ENCODE results near the gene MT1G. TPM values are rescaled to one million over a fixed set of nuclear protein-coding genes. Genes with fewer than 3 reads are reported as not detected.

MT1G gene
- total and polyA plus RNA-seq, 4 experiments from 2014 or later: 1.3 TPM; not detected in 3

DNA sequence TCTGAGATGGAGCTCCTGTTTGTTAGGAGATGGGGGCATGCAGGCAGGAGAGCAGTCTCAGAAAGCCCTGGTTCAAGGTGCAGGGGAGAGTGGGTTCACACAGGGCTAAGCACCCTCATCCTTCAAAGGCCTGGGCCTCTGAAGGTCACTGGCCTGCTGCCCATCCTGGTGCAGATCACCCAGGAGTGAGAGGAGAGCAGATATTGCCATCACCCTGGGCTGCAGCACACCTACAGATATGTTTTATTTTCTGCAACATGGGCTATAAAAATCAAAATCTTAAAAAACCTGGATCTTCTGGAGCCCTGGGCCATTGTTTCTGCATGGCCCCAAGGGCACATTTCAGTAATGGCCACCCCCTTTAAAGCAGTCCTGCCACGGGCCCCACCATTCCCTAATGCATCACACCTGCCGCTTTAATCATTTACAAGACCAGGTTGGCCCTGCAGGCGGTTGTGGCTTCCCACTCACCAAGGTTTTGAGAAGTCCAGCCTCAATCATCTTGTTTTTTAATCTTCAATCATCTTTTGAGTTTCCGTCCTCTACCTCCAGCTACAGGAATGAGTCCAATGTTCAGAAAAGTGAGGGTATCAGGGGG, 41.7 kb upstream of the MT1G start:
- Mint-ChIP-seq H3K4me3 (peak overlapping the region in 7 of 8 donors; percentile 2 to 82 (median 62)), H3K4me1 (peaks cover 12 to 23% (median 15%) of the 10 kb centered on the region in 4 donors), H3K27ac (peak overlapping the region in 5 of 7 donors; percentile 23 to 73 (median 61)), H3K27me3 (no peaks in the 10 kb centered on the region), H3K36me3 (no peaks in the 10 kb centered on the region), H3K9me3 (no peaks in the 10 kb centered on the region)
- H3K4me3 ChIP-seq (ENCODE audit: low read length in 2 of 2): no peak overlapping the region
- intact Hi-C loops (cut with micrococcal nuclease): no loop called here
- POLR2A ChIA-PET (ENCODE audit: partially characterized antibody): interaction anchor here (1.4 to 2.1 kb wide), 3 partner anchors 14 to 190 kb away, joined by 3 to 6 read pairs (median 4); partner anchors contain the start of gene BBS2
- H3K27ac ChIP-seq (ENCODE audit: low read depth, low read length): no peak overlapping the region
- H3K36me3 ChIP-seq (ENCODE audit: insufficient read depth, low read length): no peaks in the 10 kb centered on the region
- H3K27me3 ChIP-seq (ENCODE audit: insufficient read depth, low read length): no peaks in the 10 kb centered on the region
- no peak for DNase-seq
- peaks cover 20% of the 10 kb centered on the region for H3K4me1 ChIP-seq (ENCODE audit: insufficient read depth, low read length)
- no peaks in the 10 kb centered on the region for H3K9me3 ChIP-seq (ENCODE audit: control insufficient read depth in 1 of 2, low read length in 2 of 2)
- CTCF ChIA-PET (ENCODE audit: partially characterized antibody): interaction anchor here (2.3 kb wide), 1 partner anchor 8 kb away, joined by 10 read pairs; no protein-coding TSS in a partner anchor

DNA sequence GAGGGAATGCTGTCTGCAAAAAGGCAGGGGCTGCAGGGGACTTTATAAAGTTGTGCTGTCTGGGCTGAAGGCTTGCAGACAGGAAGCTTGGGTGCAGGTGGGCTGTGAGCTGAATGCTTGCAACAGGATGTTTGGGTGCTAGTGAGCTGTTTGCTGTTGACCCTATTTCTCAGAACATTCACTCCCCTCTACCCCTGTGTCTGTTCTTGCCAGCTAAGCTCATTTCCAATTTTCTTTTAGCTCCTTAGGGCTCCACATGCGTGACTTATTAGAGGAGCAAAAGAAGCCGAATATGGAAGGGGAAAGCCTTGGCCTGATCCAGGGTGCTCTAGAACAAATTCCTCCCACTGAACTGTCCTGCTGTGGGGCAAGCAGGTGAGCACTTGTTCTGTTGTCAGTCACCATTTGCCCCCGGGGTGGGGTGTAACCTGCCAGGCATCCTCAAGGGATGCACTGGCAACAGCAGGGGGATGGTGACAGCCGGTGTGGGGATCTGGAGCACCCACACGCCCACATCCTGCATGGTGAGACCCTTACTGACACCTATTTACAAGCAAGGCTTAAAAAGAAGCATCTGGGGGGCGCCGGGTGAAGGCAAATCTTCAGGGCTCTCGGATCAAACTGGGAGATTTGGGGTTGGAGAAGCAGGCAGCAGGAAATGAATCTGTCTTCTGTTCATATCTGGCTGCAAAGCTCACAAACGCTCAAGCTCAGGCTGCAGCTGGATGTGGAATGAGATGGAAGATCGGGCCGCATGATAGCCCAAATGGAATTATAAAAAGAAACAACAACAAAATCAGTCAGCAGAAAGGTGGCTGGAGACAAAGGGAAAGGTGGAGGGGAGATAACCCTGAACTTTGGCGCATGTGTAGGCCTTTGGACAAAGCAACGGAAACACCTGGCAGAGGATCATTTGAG, 40.9 kb upstream of the MT1G start:
- peak in 3 of 5 donors; percentile 11 to 27 (median 22) for DNase-seq
- H3K9me3 ChIP-seq (ENCODE audit: control insufficient read depth in 1 of 2, low read length in 2 of 2): no peaks in the 10 kb centered on the region
- intact Hi-C loops (cut with micrococcal nuclease): no loop called here
- no peaks in the 10 kb centered on the region for H3K27me3 ChIP-seq (ENCODE audit: insufficient read depth, low read length)
- Mint-ChIP-seq H3K9me3 (no peaks in the 10 kb centered on the region), H3K27me3 (no peaks in the 10 kb centered on the region), H3K4me1 (peaks cover 12 to 23% (median 15%) of the 10 kb centered on the region in 4 donors), H3K4me3 (peak overlapping the region; percentile 56 to 82 (median 62)), H3K27ac (peak overlapping the region in 6 of 7 donors; percentile 54 to 74 (median 64)), H3K36me3 (no peaks in the 10 kb centered on the region)
- ChIA-PET POLR2A (ENCODE audit: partially characterized antibody) (interaction anchor here (0.9 to 2.1 kb wide), 5 partner anchors 13 to 189 kb away, joined by 3 to 6 read pairs (median 3); partner anchors contain the start of gene BBS2), CTCF (ENCODE audit: partially characterized antibody) (interaction anchor here (0.7 to 2.7 kb wide), 6 partner anchors 7 to 194 kb away, joined by 3 to 16 read pairs (median 3); no protein-coding TSS in a partner anchor)
- H3K36me3 ChIP-seq (ENCODE audit: insufficient read depth, low read length): no peaks in the 10 kb centered on the region
- peaks cover 20% of the 10 kb centered on the region for H3K4me1 ChIP-seq (ENCODE audit: insufficient read depth, low read length)
- no peak overlapping the region for H3K27ac ChIP-seq (ENCODE audit: low read depth, low read length)
- peak overlapping the region in 1 of 2 donors; percentile 29 for H3K4me3 ChIP-seq (ENCODE audit: low read length in 2 of 2)

DNA sequence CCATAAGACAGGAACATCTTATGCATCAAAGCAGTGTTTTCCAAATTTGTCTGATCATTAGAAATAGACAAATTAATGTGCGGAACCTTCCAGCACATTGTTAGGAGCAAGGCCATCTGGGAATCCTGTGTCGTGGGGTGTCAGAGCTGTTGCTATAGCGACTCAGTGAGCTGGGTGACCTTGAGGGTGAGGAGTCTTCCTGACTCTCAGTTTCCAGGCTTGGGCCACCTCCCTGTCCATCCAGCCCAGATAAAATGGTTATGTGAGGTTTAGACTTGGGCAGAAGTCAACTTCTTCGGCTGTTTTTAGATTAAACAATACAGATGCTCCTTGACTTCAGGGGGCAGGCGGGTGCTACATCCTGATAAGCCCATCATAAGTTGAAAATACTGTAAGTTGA, 35.0 kb upstream of the MT1G start:
- Histone ChIP-seq H3K36me3 (ENCODE audit: insufficient read depth, low read length) (no peaks in the 10 kb centered on the region), H3K4me3 (ENCODE audit: low read length in 2 of 2) (no peak overlapping the region), H3K27me3 (ENCODE audit: insufficient read depth, low read length) (no peaks in the 10 kb centered on the region), H3K9me3 (ENCODE audit: control insufficient read depth in 1 of 2, low read length in 2 of 2) (no peaks in the 10 kb centered on the region), H3K4me1 (ENCODE audit: insufficient read depth, low read length) (peaks cover 9% of the 10 kb centered on the region), H3K27ac (ENCODE audit: low read depth, low read length) (no peak overlapping the region)
- POLR2A ChIA-PET (ENCODE audit: partially characterized antibody): interaction anchor here (2.0 to 2.9 kb wide), 3 partner anchors 20 to 189 kb away, joined by 10 to 17 read pairs (median 16); partner anchors contain the start of gene MT1X
- no peak overlapping the region for H3K27ac Mint-ChIP-seq
- no peaks in the 10 kb centered on the region for H3K27me3 Mint-ChIP-seq
- peaks cover 0 to 1% (median 0%) of the 10 kb centered on the region in 8 donors for H3K9me3 Mint-ChIP-seq
- DNase-seq: no peak
- CTCF ChIA-PET (ENCODE audit: partially characterized antibody): interaction anchor here (1.0 to 4.4 kb wide), 28 partner anchors 7 to 197 kb away, joined by 3 to 150 read pairs (median 6); partner anchors contain the start of genes BBS2 and MT2A
- H3K4me3 Mint-ChIP-seq: no peak overlapping the region
- intact Hi-C loops (cut with micrococcal nuclease): loop anchor here (1.0 kb wide), 6 partner anchors 21 to 189 kb away; partner anchors contain the start of genes MT1X and MT2A
- H3K4me1 Mint-ChIP-seq: peaks cover 7 to 11% (median 8%) of the 10 kb centered on the region in 4 donors
- H3K36me3 Mint-ChIP-seq: no peaks in the 10 kb centered on the region

DNA sequence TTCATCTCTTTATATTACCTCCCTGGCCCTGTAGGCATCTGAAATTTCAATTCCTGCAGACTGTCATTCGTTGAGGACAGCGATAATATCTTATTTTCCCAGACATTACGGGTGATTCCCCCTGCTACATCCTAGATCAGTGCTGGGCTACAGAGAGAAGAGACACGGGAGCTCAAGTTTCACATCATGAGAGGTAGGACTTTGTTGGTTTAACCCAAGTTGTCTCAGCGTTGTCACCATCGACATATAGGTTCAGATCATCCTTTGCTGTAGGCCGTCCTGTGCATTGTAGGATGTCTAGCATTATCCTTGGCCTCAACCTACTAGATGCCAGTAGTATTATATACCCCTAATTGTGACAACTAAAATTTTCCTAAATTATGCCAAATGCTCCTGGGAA, 33.7 kb upstream of the MT1G start:
- Histone ChIP-seq H3K4me3 (ENCODE audit: low read length in 2 of 2) (no peak overlapping the region), H3K27ac (ENCODE audit: low read depth, low read length) (no peak overlapping the region), H3K27me3 (ENCODE audit: insufficient read depth, low read length) (no peaks in the 10 kb centered on the region), H3K9me3 (ENCODE audit: control insufficient read depth in 1 of 2, low read length in 2 of 2) (no peaks in the 10 kb centered on the region), H3K4me1 (ENCODE audit: insufficient read depth, low read length) (peaks cover 7% of the 10 kb centered on the region), H3K36me3 (ENCODE audit: insufficient read depth, low read length) (no peaks in the 10 kb centered on the region)
- POLR2A ChIA-PET (ENCODE audit: partially characterized antibody): interaction anchor here (0.6 to 2.9 kb wide), 9 partner anchors 19 to 235 kb away, joined by 3 to 22 read pairs (median 10); partner anchors contain the start of genes MT1X and MT2A
- CTCF ChIA-PET (ENCODE audit: partially characterized antibody): interaction anchor here (0.6 to 4.4 kb wide), 40 partner anchors 8 to 756 kb away, joined by 3 to 150 read pairs (median 6); partner anchors contain the start of genes BBS2, MT1E, MT1F and MT1X
- no peak for DNase-seq
- peaks cover 7 to 8% (median 8%) of the 10 kb centered on the region in 4 donors for H3K4me1 Mint-ChIP-seq
- H3K27ac Mint-ChIP-seq: peak overlapping the region in 5 of 7 donors; percentile 4 to 88 (median 50)
- peaks cover 0 to 7% (median 2%) of the 10 kb centered on the region in 8 donors for H3K9me3 Mint-ChIP-seq
- intact Hi-C loops (cut with micrococcal nuclease): no loop called here
- no peak overlapping the region for H3K4me3 Mint-ChIP-seq
- no peaks in the 10 kb centered on the region for H3K36me3 Mint-ChIP-seq
- H3K27me3 Mint-ChIP-seq: no peaks in the 10 kb centered on the region

DNA sequence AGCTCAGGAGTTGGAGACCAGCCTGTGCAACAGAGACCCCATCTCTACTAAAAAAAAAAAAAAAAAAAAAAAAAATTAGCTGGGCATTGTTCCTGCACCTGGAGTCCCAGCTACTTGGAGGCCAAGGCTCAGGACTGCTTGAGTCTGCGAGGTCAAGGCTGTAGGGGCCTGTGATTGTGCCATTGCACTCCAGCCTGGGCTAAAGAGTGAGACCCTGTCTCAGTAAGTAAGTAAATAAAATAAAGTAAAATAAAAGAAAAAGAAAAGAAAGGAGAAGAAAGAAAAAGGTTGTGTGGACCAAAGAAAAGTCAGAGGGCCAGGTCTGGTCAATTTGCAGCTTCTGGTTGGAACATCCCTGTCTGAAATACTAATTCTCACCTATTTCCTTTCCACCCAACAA, 32.8 kb upstream of the MT1G start:
- intact Hi-C loops (cut with micrococcal nuclease): no loop called here

DNA sequence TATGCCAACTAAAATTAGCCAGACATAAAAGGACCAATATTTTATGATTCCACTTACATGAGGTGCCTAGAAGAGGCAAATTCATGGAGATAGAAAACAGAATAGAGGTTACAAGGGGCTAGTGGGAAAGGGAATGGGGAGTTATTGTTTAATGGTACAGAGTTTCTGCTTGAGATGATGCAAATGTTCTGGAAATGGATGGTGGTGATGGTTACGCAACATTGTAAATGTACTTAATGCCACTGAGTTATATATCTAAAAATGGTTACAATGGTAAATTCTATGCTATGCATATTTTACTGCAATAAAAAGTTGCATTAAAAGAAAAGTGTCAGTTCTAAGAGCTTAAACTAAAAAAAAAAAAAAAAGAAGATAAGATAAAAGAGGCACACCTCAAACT, 32.3 kb upstream of the MT1G start:
- H3K4me1 Mint-ChIP-seq: peaks cover 7 to 8% (median 8%) of the 10 kb centered on the region in 4 donors
- no peak overlapping the region for H3K4me3 Mint-ChIP-seq
- peak overlapping the region in 3 of 7 donors; percentile 6 to 66 (median 66) for H3K27ac Mint-ChIP-seq
- ChIA-PET CTCF (ENCODE audit: partially characterized antibody) (interaction anchor here (0.7 to 4.4 kb wide), 10 partner anchors 10 to 186 kb away, joined by 3 to 150 read pairs (median 26); partner anchors contain the start of gene MT2A), POLR2A (ENCODE audit: partially characterized antibody) (interaction anchor here (2.6 to 2.9 kb wide), 2 partner anchors 18 to 92 kb away, joined by 16 to 22 read pairs; partner anchors contain the start of genes MT1X and MT2A)
- no peaks in the 10 kb centered on the region for H3K27me3 ChIP-seq (ENCODE audit: insufficient read depth, low read length)
- H3K9me3 ChIP-seq (ENCODE audit: control insufficient read depth in 1 of 2, low read length in 2 of 2): no peaks in the 10 kb centered on the region
- no peak for DNase-seq
- H3K4me1 ChIP-seq (ENCODE audit: insufficient read depth, low read length): peaks cover 7% of the 10 kb centered on the region
- H3K36me3 ChIP-seq (ENCODE audit: insufficient read depth, low read length): no peaks in the 10 kb centered on the region
- intact Hi-C loops (cut with micrococcal nuclease): no loop called here
- no peak overlapping the region for H3K4me3 ChIP-seq (ENCODE audit: low read length in 2 of 2)
- no peak overlapping the region for H3K27ac ChIP-seq (ENCODE audit: low read depth, low read length)
- no peaks in the 10 kb centered on the region for H3K27me3 Mint-ChIP-seq
- H3K9me3 Mint-ChIP-seq: peaks cover 0 to 7% (median 2%) of the 10 kb centered on the region in 8 donors
- no peaks in the 10 kb centered on the region for H3K36me3 Mint-ChIP-seq

More for the DNA sequence above, 32.8 kb upstream of the MT1G start:
- DNase-seq: no peak
- H3K4me1 ChIP-seq (ENCODE audit: insufficient read depth, low read length): peaks cover 7% of the 10 kb centered on the region
- no peak overlapping the region for H3K27ac ChIP-seq (ENCODE audit: low read depth, low read length)
- no peak overlapping the region for H3K4me3 ChIP-seq (ENCODE audit: low read length in 2 of 2)
- ChIA-PET CTCF (ENCODE audit: partially characterized antibody) (interaction anchor here (0.7 to 4.4 kb wide), 15 partner anchors 9 to 187 kb away, joined by 3 to 150 read pairs (median 11); partner anchors contain the start of gene MT2A), POLR2A (ENCODE audit: partially characterized antibody) (interaction anchor here (1.5 to 2.9 kb wide), 6 partner anchors 18 to 187 kb away, joined by 4 to 22 read pairs (median 13); partner anchors contain the start of genes MT1X and MT2A)
- Mint-ChIP-seq H3K36me3 (no peaks in the 10 kb centered on the region), H3K4me3 (no peak overlapping the region), H3K27me3 (no peaks in the 10 kb centered on the region), H3K27ac (no peak overlapping the region), H3K9me3 (peaks cover 0 to 7% (median 2%) of the 10 kb centered on the region in 8 donors), H3K4me1 (peaks cover 7 to 8% (median 8%) of the 10 kb centered on the region in 4 donors)
- no peaks in the 10 kb centered on the region for H3K27me3 ChIP-seq (ENCODE audit: insufficient read depth, low read length)
- H3K36me3 ChIP-seq (ENCODE audit: insufficient read depth, low read length): no peaks in the 10 kb centered on the region
- H3K9me3 ChIP-seq (ENCODE audit: control insufficient read depth in 1 of 2, low read length in 2 of 2): no peaks in the 10 kb centered on the region

All from CD4-positive, alpha-beta memory T cell (primary cell).